Body of pancreas (tissue), 4 donors: ENCODE data around the gene ADH7.

Experiments used
- POLR2A ChIP-seq, 3 donors: fragments of 450-650 bp; IDR thresholded peaks; one replicate each; pipeline ENCODE4 v1.6.1; 2016; ENCODE audit warnings: antibody characterized with exemption in 3 of 3, mild to moderate bottlenecking in 2 of 3
- TF ChIP-seq, protein P1 (sequence below), 7 experiments: fragments of 450-650 bp in 4 of 7; fragments of 200-600 bp in 3 of 7; sonication (generic) in 3 of 7; IDR thresholded peaks; one replicate each; pipeline ENCODE4 v1.5.1; 2016 to 2019; ENCODE audit warnings: antibody characterized with exemption in 7 of 7

DNA sequence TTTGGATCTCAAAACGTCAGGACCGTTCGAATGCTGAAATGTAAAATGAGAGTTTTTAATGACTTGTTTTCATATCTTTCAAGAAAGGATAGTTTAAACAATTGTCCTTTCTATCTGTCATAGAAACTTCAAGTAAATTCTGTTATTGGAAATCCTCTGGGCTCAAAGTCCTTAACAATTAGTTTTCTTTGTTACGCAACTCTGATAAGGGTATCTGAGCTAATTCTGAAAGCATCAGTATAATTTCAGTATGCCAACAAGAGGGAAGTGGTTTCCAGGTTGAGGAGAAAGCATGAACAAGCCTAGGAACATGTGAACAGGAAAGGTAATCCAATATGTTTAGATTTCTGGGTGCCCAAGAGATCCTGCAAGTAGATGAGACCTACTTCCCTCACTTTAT, 22.0 kb downstream of the ADH7 start:
- TF ChIP-seq, protein P1, sequence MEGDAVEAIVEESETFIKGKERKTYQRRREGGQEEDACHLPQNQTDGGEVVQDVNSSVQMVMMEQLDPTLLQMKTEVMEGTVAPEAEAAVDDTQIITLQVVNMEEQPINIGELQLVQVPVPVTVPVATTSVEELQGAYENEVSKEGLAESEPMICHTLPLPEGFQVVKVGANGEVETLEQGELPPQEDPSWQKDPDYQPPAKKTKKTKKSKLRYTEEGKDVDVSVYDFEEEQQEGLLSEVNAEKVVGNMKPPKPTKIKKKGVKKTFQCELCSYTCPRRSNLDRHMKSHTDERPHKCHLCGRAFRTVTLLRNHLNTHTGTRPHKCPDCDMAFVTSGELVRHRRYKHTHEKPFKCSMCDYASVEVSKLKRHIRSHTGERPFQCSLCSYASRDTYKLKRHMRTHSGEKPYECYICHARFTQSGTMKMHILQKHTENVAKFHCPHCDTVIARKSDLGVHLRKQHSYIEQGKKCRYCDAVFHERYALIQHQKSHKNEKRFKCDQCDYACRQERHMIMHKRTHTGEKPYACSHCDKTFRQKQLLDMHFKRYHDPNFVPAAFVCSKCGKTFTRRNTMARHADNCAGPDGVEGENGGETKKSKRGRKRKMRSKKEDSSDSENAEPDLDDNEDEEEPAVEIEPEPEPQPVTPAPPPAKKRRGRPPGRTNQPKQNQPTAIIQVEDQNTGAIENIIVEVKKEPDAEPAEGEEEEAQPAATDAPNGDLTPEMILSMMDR (IDR thresholded peaks at IDR 0.05): no peak
- TF ChIP-seq POLR2A (IDR thresholded peaks at IDR 0.05): no peak
